Measurements from ENCODE around the gene GKN1. TPM values are rescaled to one million over a fixed set of nuclear protein-coding genes. Genes with fewer than 3 reads are reported as not detected.

GKN1 gene
- total and polyA plus RNA-seq, 2 donors (not counting 3 experiments of a cell fraction or from before 2014, with no cell fraction given): not detected

DNA sequence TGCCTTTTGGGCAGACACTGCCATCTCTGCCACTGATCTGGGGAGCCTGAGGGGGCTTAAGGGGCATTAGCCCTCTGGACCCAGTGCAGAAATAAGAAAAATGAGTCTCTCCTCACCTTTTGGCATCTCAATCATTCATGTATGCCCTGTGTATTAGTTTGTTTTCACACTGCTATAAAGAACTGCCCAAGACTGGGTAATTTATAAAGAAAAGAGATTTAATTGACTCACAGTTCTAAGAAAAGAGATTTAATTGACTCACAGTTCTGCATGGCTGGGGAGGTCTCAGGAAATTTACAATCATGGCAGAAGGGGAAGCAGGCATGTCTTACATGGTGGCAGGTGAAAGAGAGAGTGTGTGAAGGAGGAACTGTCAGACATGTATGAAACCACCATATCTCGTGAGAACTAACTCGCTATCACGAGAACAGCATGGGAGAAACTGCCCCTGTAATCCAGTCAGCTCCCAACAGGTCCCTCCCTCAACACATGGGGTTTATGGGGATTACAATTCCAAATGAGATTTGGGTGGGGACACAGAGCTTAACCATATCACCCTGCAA, 43.2 kb upstream of the GKN1 start:
- Histone ChIP-seq H3K36me3 (ENCODE audit: control insufficient read depth in 2 of 2, extremely low read depth in 1 of 2, insufficient read depth in 2 of 2, low read length in 2 of 2) (no peaks in the 10 kb centered on the region), H3K9ac (replicated peaks; ENCODE audit: extremely low read depth, insufficient read depth, low read length) (no peak overlapping the region), H3K4me3 (replicated peaks in 1 of 3; ENCODE audit: insufficient read depth in 1 of 3, low read depth in 1 of 3, low read length in 3 of 3) (no peak overlapping the region), H3K4me2 (ENCODE audit: insufficient read depth, low read length) (no peak overlapping the region), H3K9me3 (replicated peaks; ENCODE audit: control insufficient read depth, insufficient read depth, low read length) (no peaks in the 10 kb centered on the region), H3K4me1 (ENCODE audit: control insufficient read depth, extremely low read depth, insufficient read depth, low read length) (no peaks in the 10 kb centered on the region), H2AFZ (ENCODE audit: low read depth, low read length) (no peak overlapping the region), H3K27ac (ENCODE audit: insufficient read depth, low read depth, low read length) (no peak overlapping the region), H3K79me2 (ENCODE audit: control insufficient read depth, insufficient read depth, low read length) (no peaks in the 10 kb centered on the region), H3K9me1 (replicated peaks; ENCODE audit: control insufficient read depth, extremely low read depth, insufficient read depth, low read length) (no peaks in the 10 kb centered on the region), H4K20me1 (replicated peaks; ENCODE audit: control insufficient read depth, extremely low read depth, insufficient read depth, low read length) (no peaks in the 10 kb centered on the region), H3K27me3 (ENCODE audit: control insufficient read depth in 2 of 2, insufficient read depth in 2 of 2, low read length in 2 of 2) (peaks cover 8 to 10% of the 10 kb centered on the region in 2 experiments)
- FAIRE-seq (no peak), DNase-seq (ENCODE audit: low read depth, low spot score) (no peak)
- dilution Hi-C loops (cut with MboI; ENCODE audit: extremely low pct_ligation_motif_present, low sequenced_read_pairs) (loop anchor here (25.0 kb wide), 1 partner anchor 194 kb away; the partner anchor contains the start of gene ARHGAP25), intact Hi-C loops (cut with micrococcal nuclease) (no loop called here)
- TF ChIP-seq POLR2AphosphoS5 (IDR thresholded peaks at IDR 0.05; ENCODE audit: insufficient read depth, low read depth, low read length) (no peak), MYC (IDR thresholded peaks at IDR 0.05; ENCODE audit: low read depth, low read length) (no peak), JUN (IDR thresholded peaks at IDR 0.05; ENCODE audit: borderline replicate concordance, insufficient read depth, insufficient read length, low read depth) (no peak), EZH2 (IDR thresholded peaks at IDR 0.05; ENCODE audit: borderline replicate concordance, low read depth, low read length, severe bottlenecking) (no peak)
- ChIA-PET CTCF (interaction anchor here (4.3 to 4.9 kb wide), 2 partner anchors 12 to 222 kb away, joined by 18 to 39 read pairs; no protein-coding TSS in a partner anchor), POLR2A (no interaction called here)
- BruUV-seq (replicated peaks): no TSS peak

DNA sequence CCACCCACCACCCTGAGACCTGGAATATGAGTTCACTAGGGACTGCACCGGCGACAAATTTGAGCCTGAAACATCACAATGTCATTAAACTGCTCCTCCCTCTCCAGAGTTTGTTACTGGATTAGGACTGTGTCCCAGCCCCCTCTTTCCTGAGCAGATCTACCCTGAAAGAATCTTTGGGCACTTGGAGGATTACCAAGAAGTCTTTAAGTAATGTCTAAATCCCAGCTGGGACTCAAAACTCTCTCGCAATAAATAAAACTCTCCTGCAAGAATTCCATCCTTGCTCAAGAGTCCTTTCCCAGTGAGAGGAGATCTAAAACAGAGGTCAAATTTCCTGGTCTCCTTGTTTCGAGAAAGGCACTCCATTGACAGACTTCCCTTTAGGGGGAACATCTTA, 42.6 kb upstream of the GKN1 start:
- ChIA-PET POLR2A (no interaction called here), CTCF (interaction anchor here (1.5 to 4.9 kb wide), 3 partner anchors 12 to 223 kb away, joined by 3 to 39 read pairs (median 18); no protein-coding TSS in a partner anchor)
- Histone ChIP-seq H3K36me3 (ENCODE audit: control insufficient read depth in 2 of 2, extremely low read depth in 1 of 2, insufficient read depth in 2 of 2, low read length in 2 of 2) (no peaks in the 10 kb centered on the region), H2AFZ (ENCODE audit: low read depth, low read length) (no peak overlapping the region), H3K9me3 (replicated peaks; ENCODE audit: control insufficient read depth, insufficient read depth, low read length) (no peaks in the 10 kb centered on the region), H3K9ac (replicated peaks; ENCODE audit: extremely low read depth, insufficient read depth, low read length) (no peak overlapping the region), H3K4me3 (replicated peaks in 1 of 3; ENCODE audit: insufficient read depth in 1 of 3, low read depth in 1 of 3, low read length in 3 of 3) (no peak overlapping the region), H3K27ac (ENCODE audit: insufficient read depth, low read depth, low read length) (no peak overlapping the region), H3K4me1 (ENCODE audit: control insufficient read depth, extremely low read depth, insufficient read depth, low read length) (no peaks in the 10 kb centered on the region), H3K79me2 (ENCODE audit: control insufficient read depth, insufficient read depth, low read length) (no peaks in the 10 kb centered on the region), H4K20me1 (replicated peaks; ENCODE audit: control insufficient read depth, extremely low read depth, insufficient read depth, low read length) (no peaks in the 10 kb centered on the region), H3K27me3 (ENCODE audit: control insufficient read depth in 2 of 2, insufficient read depth in 2 of 2, low read length in 2 of 2) (peaks cover 8 to 10% of the 10 kb centered on the region in 2 experiments), H3K9me1 (replicated peaks; ENCODE audit: control insufficient read depth, extremely low read depth, insufficient read depth, low read length) (no peaks in the 10 kb centered on the region), H3K4me2 (ENCODE audit: insufficient read depth, low read length) (no peak overlapping the region)
- BruUV-seq (replicated peaks): no TSS peak
- dilution Hi-C loops (cut with MboI; ENCODE audit: extremely low pct_ligation_motif_present, low sequenced_read_pairs) (loop anchor here (25.0 kb wide), 1 partner anchor 194 kb away; the partner anchor contains the start of gene ARHGAP25), intact Hi-C loops (cut with micrococcal nuclease) (no loop called here)
- DNase-seq (ENCODE audit: low read depth, low spot score) (no peak), FAIRE-seq (no peak)
- TF ChIP-seq POLR2AphosphoS5 (IDR thresholded peaks at IDR 0.05; ENCODE audit: insufficient read depth, low read depth, low read length) (no peak), JUN (IDR thresholded peaks at IDR 0.05; ENCODE audit: borderline replicate concordance, insufficient read depth, insufficient read length, low read depth) (no peak), EZH2 (IDR thresholded peaks at IDR 0.05; ENCODE audit: borderline replicate concordance, low read depth, low read length, severe bottlenecking) (no peak), MYC (IDR thresholded peaks at IDR 0.05; ENCODE audit: low read depth, low read length) (no peak), FOS (IDR thresholded peaks at IDR 0.05; ENCODE audit: borderline replicate concordance, insufficient read depth, low read length) (no peak), GATA2 (IDR thresholded peaks at IDR 0.05; ENCODE audit: insufficient read depth, insufficient read length, low read depth, low read length) (no peak), POLR2A (IDR thresholded peaks at IDR 0.05; ENCODE audit: low read depth, low read length) (no peak)
- TF ChIP-seq, protein P1, sequence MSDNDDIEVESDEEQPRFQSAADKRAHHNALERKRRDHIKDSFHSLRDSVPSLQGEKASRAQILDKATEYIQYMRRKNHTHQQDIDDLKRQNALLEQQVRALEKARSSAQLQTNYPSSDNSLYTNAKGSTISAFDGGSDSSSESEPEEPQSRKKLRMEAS (IDR thresholded peaks at IDR 0.05; ENCODE audit: insufficient read depth, insufficient read length): no peak
- TF ChIP-seq, protein P2, sequence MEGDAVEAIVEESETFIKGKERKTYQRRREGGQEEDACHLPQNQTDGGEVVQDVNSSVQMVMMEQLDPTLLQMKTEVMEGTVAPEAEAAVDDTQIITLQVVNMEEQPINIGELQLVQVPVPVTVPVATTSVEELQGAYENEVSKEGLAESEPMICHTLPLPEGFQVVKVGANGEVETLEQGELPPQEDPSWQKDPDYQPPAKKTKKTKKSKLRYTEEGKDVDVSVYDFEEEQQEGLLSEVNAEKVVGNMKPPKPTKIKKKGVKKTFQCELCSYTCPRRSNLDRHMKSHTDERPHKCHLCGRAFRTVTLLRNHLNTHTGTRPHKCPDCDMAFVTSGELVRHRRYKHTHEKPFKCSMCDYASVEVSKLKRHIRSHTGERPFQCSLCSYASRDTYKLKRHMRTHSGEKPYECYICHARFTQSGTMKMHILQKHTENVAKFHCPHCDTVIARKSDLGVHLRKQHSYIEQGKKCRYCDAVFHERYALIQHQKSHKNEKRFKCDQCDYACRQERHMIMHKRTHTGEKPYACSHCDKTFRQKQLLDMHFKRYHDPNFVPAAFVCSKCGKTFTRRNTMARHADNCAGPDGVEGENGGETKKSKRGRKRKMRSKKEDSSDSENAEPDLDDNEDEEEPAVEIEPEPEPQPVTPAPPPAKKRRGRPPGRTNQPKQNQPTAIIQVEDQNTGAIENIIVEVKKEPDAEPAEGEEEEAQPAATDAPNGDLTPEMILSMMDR (IDR thresholded peaks at IDR 0.05; ENCODE audit: extremely low read depth in 1 of 2, insufficient read depth in 1 of 2, low read depth in 1 of 2, low read length in 2 of 2): no peak

All from endothelial cell of umbilical vein (primary cell).